GM21529 (cell line): Measurements from ENCODE around the gene ANKRD27.

Experiments used
- ATAC-seq: cut with Tn5 transposase; IDR thresholded peaks from one replicate; pipeline ENCODE4 v1.9.1; 2021; ENCODE audit not compliant: unreplicated experiment

Gene ANKRD27

GRCh38 chr19:32558607-32559228 is 116.3 kb downstream of the ANKRD27 start:
- ATAC-seq: no peak

DNA sequence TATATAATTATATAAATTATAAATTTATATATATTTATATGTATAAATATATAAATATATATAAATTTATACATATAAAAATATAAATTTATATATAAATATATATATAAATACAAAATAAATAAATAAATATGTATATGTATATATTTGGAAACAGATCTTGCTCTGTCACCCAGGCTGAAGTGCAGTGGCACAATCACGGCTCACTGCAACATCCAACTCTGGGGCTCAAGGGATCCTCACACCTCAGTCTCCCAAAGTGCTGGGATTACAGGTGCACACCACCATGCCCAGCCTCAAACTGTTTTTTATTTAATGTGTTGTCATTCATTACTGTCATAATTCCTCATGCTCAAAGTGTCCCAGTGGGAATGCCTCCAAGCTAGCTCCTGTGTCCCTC is 119.2 kb downstream of the ANKRD27 start:
- no peak for ATAC-seq

- no peak for ATAC-seq
These were observed 124.3 kb downstream of the ANKRD27 start for GRCh38 chr19:32550666-32551065.
